Stimulated activated CD4-positive, alpha-beta T cell treated with anti-CD3 and anti-CD28 coated beads, Interleukin-12 subunit alpha, Interleukin-12 subunit beta, amount 100 ng/mL, for 24 hours (primary cell): ENCODE data around the gene TRAPPC6A.

Experiments
- DNase-seq, 2 experiments: peaks; one replicate each; pipeline ENCODE4 v3.0.0-alpha.2; 2020; ENCODE audit warnings: low read depth in 2 of 2

Gene TRAPPC6A

GRCh38 chr19:45177817-45178261, at the start of gene TRAPPC6A:
Gene TRAPPC6A, minus strand, starts transcription at chr19:45178237. Its CDS starts 19 bp downstream, at chr19:45178218.
- no peak for DNase-seq

GRCh38 chr19:45224645-45225044, 46.6 kb upstream of the TRAPPC6A start:
- DNase-seq: no peak

GRCh38 chr19:45223879-45224278, 45.8 kb upstream of the TRAPPC6A start:
- DNase-seq: no peak

GRCh38 chr19:45222724-45223123, 44.7 kb upstream of the TRAPPC6A start:
- no peak for DNase-seq

- DNase-seq: no peak
These were observed 41.1 kb upstream of the TRAPPC6A start for GRCh38 chr19:45218911-45219743.

- DNase-seq: no peak
These were observed 40.4 kb upstream of the TRAPPC6A start for GRCh38 chr19:45218426-45218825.

- DNase-seq: no peak
These were observed 39.9 kb upstream of the TRAPPC6A start for GRCh38 chr19:45217957-45218334.

- DNase-seq: no peak
These were observed 39.3 kb upstream of the TRAPPC6A start for GRCh38 chr19:45217193-45217956.

GRCh38 chr19:45216667-45217066, 38.6 kb upstream of the TRAPPC6A start:
- DNase-seq: no peak

GRCh38 chr19:45215391-45216191, 37.6 kb upstream of the TRAPPC6A start:
- DNase-seq: no peak

GRCh38 chr19:45213031-45213430, 35.0 kb upstream of the TRAPPC6A start:
- DNase-seq: no peak

GRCh38 chr19:45211751-45212381, 33.8 kb upstream of the TRAPPC6A start:
- no peak for DNase-seq

- DNase-seq: no peak
These were observed 28.3 kb upstream of the TRAPPC6A start for GRCh38 chr19:45206328-45206727.

GRCh38 chr19:45205810-45206209, 27.8 kb upstream of the TRAPPC6A start:
- DNase-seq: no peak

- DNase-seq: no peak
These were observed 24.6 kb upstream of the TRAPPC6A start for GRCh38 chr19:45202637-45203036.

- no peak for DNase-seq
These were observed 22.5 kb upstream of the TRAPPC6A start for GRCh38 chr19:45200568-45200967.

- no peak for DNase-seq
These were observed 17.7 kb upstream of the TRAPPC6A start for GRCh38 chr19:45195764-45196163.

GRCh38 chr19:45191375-45191774, 13.3 kb upstream of the TRAPPC6A start:
- no peak for DNase-seq

- no peak for DNase-seq
These were observed 11.9 kb upstream of the TRAPPC6A start for GRCh38 chr19:45189971-45190370.

- DNase-seq: no peak
These were observed 9.5 kb upstream of the TRAPPC6A start for GRCh38 chr19:45187421-45188100.
